GM23338 (cell line): Measurements from ENCODE around the gene DPP9.

Experiments
- EZH2 ChIP-seq: fragments of 200-600 bp; sonication (generic); IDR thresholded peaks from one replicate; pipeline ENCODE4 v1.8.0; 2017; ENCODE audit warnings: antibody characterized with exemption, mild to moderate bottlenecking, low read depth; ENCODE audit not compliant: unreplicated experiment
- TF ChIP-seq, protein P1 (sequence below), 2 experiments: fragments of 200-600 bp in 1 of 2; sonication (generic) in 1 of 2; conservative IDR thresholded peaks; 2 replicates each; pipeline versions ENCODE4 v1.5.1 to v1.6.1; 2016 to 2017; ENCODE audit warnings: antibody characterized with exemption in 2 of 2, low read depth in 2 of 2, mild to moderate bottlenecking in 2 of 2, moderate library complexity in 1 of 2

DNA sequence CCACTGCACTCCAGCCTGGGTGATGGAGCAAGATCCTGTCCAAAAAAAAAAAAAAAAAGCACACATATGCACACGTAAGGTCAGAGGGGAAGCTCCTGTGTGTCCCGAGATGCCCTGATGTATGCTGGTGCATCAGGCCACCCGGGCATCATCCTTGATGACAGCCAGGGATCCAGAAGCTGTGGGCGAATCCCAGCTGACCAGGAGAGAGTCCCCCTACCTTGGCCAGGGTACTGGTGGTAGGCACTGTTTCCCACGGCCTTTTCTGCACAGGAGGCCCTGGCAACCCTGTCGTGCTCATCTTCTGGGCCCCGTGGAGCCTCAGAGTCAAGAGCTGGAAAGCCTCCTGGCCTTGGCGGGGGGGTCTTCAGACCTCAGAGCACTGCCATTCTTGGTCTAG lies 67.5 kb downstream of the DPP9 start:
- TF ChIP-seq, protein P1, sequence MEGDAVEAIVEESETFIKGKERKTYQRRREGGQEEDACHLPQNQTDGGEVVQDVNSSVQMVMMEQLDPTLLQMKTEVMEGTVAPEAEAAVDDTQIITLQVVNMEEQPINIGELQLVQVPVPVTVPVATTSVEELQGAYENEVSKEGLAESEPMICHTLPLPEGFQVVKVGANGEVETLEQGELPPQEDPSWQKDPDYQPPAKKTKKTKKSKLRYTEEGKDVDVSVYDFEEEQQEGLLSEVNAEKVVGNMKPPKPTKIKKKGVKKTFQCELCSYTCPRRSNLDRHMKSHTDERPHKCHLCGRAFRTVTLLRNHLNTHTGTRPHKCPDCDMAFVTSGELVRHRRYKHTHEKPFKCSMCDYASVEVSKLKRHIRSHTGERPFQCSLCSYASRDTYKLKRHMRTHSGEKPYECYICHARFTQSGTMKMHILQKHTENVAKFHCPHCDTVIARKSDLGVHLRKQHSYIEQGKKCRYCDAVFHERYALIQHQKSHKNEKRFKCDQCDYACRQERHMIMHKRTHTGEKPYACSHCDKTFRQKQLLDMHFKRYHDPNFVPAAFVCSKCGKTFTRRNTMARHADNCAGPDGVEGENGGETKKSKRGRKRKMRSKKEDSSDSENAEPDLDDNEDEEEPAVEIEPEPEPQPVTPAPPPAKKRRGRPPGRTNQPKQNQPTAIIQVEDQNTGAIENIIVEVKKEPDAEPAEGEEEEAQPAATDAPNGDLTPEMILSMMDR (conservative IDR thresholded peaks at IDR 0.05; ENCODE audit: low read depth in 2 of 2), result no peak
- no peak for TF ChIP-seq EZH2
